OCI-LY1 (cell line): ENCODE measurements around the gene PRRT1.

ENCODE experiments used
- CTCF ChIP-seq: fragments of 200-600 bp; sonication (generic), shearing (Covaris generic); IDR thresholded peaks from 2 replicates; pipeline ENCODE4 v1.5.1; 2017; ENCODE audit warnings: mild to moderate bottlenecking, antibody characterized with exemption, low read length, moderate library complexity, mixed read lengths
- EZH2 ChIP-seq: fragments of 200-600 bp; sonication (generic), shearing (Covaris generic); IDR thresholded peaks from 2 replicates; pipeline ENCODE4 v1.8.0; 2017; ENCODE audit warnings: borderline replicate concordance, mixed run types, mild to moderate bottlenecking, antibody characterized with exemption, low read length, moderate library complexity, mixed read lengths

GRCh38 chr6:32195902-32196681 is 44.4 kb upstream of the PRRT1 start:
- TF ChIP-seq CTCF (no peak), EZH2 (no peak)
